ENCODE measurements around the gene SHLD2.
"Not testable (repeated sequence)": the region's sequence is repeated elsewhere in the genome, so short reads cannot be mapped to it uniquely, and the experiment has no call there.

SHLD2 gene

GRCh38 chr10:87191841-87192240 is 96.8 kb downstream of the SHLD2 start:
- not testable (repeated sequence) for H3K27me3 ChIP-seq (ENCODE audit: control insufficient read depth, insufficient read depth, low read length); H3K36me3 ChIP-seq (ENCODE audit: insufficient read depth, low read length); H3K4me1 ChIP-seq (ENCODE audit: control insufficient read depth, insufficient read depth, low read length); H3K9me3 ChIP-seq (replicated peaks; ENCODE audit: low read length); H3K4me2 ChIP-seq (ENCODE audit: low read length); H3K4me3 ChIP-seq (ENCODE audit: low read length); H3K9ac ChIP-seq (ENCODE audit: low read depth, low read length)

GRCh38 chr10:87200924-87201323 is 105.9 kb downstream of the SHLD2 start:
- H3K4me1 ChIP-seq (ENCODE audit: control insufficient read depth, insufficient read depth, low read length); H3K9me3 ChIP-seq (replicated peaks; ENCODE audit: low read length); H3K27me3 ChIP-seq (ENCODE audit: control insufficient read depth, insufficient read depth, low read length); H3K36me3 ChIP-seq (ENCODE audit: insufficient read depth, low read length): not testable (repeated sequence)
- Histone ChIP-seq H3K4me2 (ENCODE audit: low read length) (peak overlapping the region; percentile 81), H3K9ac (ENCODE audit: low read depth, low read length) (peak overlapping the region; percentile 72), H3K4me3 (ENCODE audit: low read length) (peak overlapping the region; percentile 58)

- H3K4me2 ChIP-seq (ENCODE audit: low read length); H3K9ac ChIP-seq (ENCODE audit: low read depth, low read length); H3K27me3 ChIP-seq (ENCODE audit: control insufficient read depth, insufficient read depth, low read length); H3K9me3 ChIP-seq (replicated peaks; ENCODE audit: low read length); H3K4me1 ChIP-seq (ENCODE audit: control insufficient read depth, insufficient read depth, low read length); H3K4me3 ChIP-seq (ENCODE audit: low read length); H3K36me3 ChIP-seq (ENCODE audit: insufficient read depth, low read length): not testable (repeated sequence)
Observed at GRCh38 chr10:87204801-87205200, 109.8 kb downstream of the SHLD2 start.

GRCh38 chr10:87206922-87207321 is 111.9 kb downstream of the SHLD2 start:
- not testable (repeated sequence) for H3K9ac ChIP-seq (ENCODE audit: low read depth, low read length); H3K4me2 ChIP-seq (ENCODE audit: low read length); H3K9me3 ChIP-seq (replicated peaks; ENCODE audit: low read length)

GRCh38 chr10:87210309-87210708 is 115.3 kb downstream of the SHLD2 start:
- H3K4me1 ChIP-seq (ENCODE audit: control insufficient read depth, insufficient read depth, low read length); H3K4me3 ChIP-seq (ENCODE audit: low read length); H3K9me3 ChIP-seq (replicated peaks; ENCODE audit: low read length); H3K4me2 ChIP-seq (ENCODE audit: low read length); H3K27me3 ChIP-seq (ENCODE audit: control insufficient read depth, insufficient read depth, low read length); H3K36me3 ChIP-seq (ENCODE audit: insufficient read depth, low read length); H3K9ac ChIP-seq (ENCODE audit: low read depth, low read length): not testable (repeated sequence)

More at GRCh38 chr10:87206922-87207321, 111.9 kb downstream of the SHLD2 start:
- not testable (repeated sequence) for H3K4me3 ChIP-seq (ENCODE audit: low read length); H3K36me3 ChIP-seq (ENCODE audit: insufficient read depth, low read length); H3K4me1 ChIP-seq (ENCODE audit: control insufficient read depth, insufficient read depth, low read length); H3K27me3 ChIP-seq (ENCODE audit: control insufficient read depth, insufficient read depth, low read length)

GRCh38 chr10:87211848-87212247 is 116.8 kb downstream of the SHLD2 start:
- H3K9ac ChIP-seq (ENCODE audit: low read depth, low read length); H3K9me3 ChIP-seq (replicated peaks; ENCODE audit: low read length); H3K36me3 ChIP-seq (ENCODE audit: insufficient read depth, low read length); H3K4me1 ChIP-seq (ENCODE audit: control insufficient read depth, insufficient read depth, low read length); H3K4me3 ChIP-seq (ENCODE audit: low read length); H3K27me3 ChIP-seq (ENCODE audit: control insufficient read depth, insufficient read depth, low read length); H3K4me2 ChIP-seq (ENCODE audit: low read length): not testable (repeated sequence)

- not testable (repeated sequence) for H3K4me1 ChIP-seq (ENCODE audit: control insufficient read depth, insufficient read depth, low read length); H3K4me2 ChIP-seq (ENCODE audit: low read length); H3K36me3 ChIP-seq (ENCODE audit: insufficient read depth, low read length); H3K27me3 ChIP-seq (ENCODE audit: control insufficient read depth, insufficient read depth, low read length); H3K9me3 ChIP-seq (replicated peaks; ENCODE audit: low read length); H3K9ac ChIP-seq (ENCODE audit: low read depth, low read length); H3K4me3 ChIP-seq (ENCODE audit: low read length)
Observed at GRCh38 chr10:87213150-87213765, 118.3 kb downstream of the SHLD2 start.

- H3K27me3 ChIP-seq (ENCODE audit: control insufficient read depth, insufficient read depth, low read length), result not testable (repeated sequence)
Observed at GRCh38 chr10:87213806-87214205, 118.8 kb downstream of the SHLD2 start.

GRCh38 chr10:87216120-87216519 is 121.1 kb downstream of the SHLD2 start:
- H3K4me2 ChIP-seq (ENCODE audit: low read length); H3K27me3 ChIP-seq (ENCODE audit: control insufficient read depth, insufficient read depth, low read length); H3K36me3 ChIP-seq (ENCODE audit: insufficient read depth, low read length); H3K4me1 ChIP-seq (ENCODE audit: control insufficient read depth, insufficient read depth, low read length); H3K4me3 ChIP-seq (ENCODE audit: low read length); H3K9ac ChIP-seq (ENCODE audit: low read depth, low read length); H3K9me3 ChIP-seq (replicated peaks; ENCODE audit: low read length): not testable (repeated sequence)

More at GRCh38 chr10:87213806-87214205, 118.8 kb downstream of the SHLD2 start:
- H3K4me2 ChIP-seq (ENCODE audit: low read length); H3K4me3 ChIP-seq (ENCODE audit: low read length); H3K36me3 ChIP-seq (ENCODE audit: insufficient read depth, low read length); H3K9me3 ChIP-seq (replicated peaks; ENCODE audit: low read length); H3K9ac ChIP-seq (ENCODE audit: low read depth, low read length); H3K4me1 ChIP-seq (ENCODE audit: control insufficient read depth, insufficient read depth, low read length): not testable (repeated sequence)

- H3K4me2 ChIP-seq (ENCODE audit: low read length); H3K27me3 ChIP-seq (ENCODE audit: control insufficient read depth, insufficient read depth, low read length); H3K36me3 ChIP-seq (ENCODE audit: insufficient read depth, low read length); H3K4me3 ChIP-seq (ENCODE audit: low read length); H3K9me3 ChIP-seq (replicated peaks; ENCODE audit: low read length); H3K9ac ChIP-seq (ENCODE audit: low read depth, low read length); H3K4me1 ChIP-seq (ENCODE audit: control insufficient read depth, insufficient read depth, low read length): not testable (repeated sequence)
Observed at GRCh38 chr10:87219370-87219769, 124.4 kb downstream of the SHLD2 start.

GRCh38 chr10:87222789-87223188 is 127.8 kb downstream of the SHLD2 start:
- H3K4me2 ChIP-seq (ENCODE audit: low read length); H3K9ac ChIP-seq (ENCODE audit: low read depth, low read length); H3K9me3 ChIP-seq (replicated peaks; ENCODE audit: low read length); H3K4me1 ChIP-seq (ENCODE audit: control insufficient read depth, insufficient read depth, low read length); H3K4me3 ChIP-seq (ENCODE audit: low read length); H3K36me3 ChIP-seq (ENCODE audit: insufficient read depth, low read length); H3K27me3 ChIP-seq (ENCODE audit: control insufficient read depth, insufficient read depth, low read length): not testable (repeated sequence)

GRCh38 chr10:87225148-87225547 is 130.1 kb downstream of the SHLD2 start, which contains the start of gene NUTM2A:
NUTM2A (plus strand) TSS chr10:87225448; CDS start chr10:87225831, 383 bp downstream.
- H3K9ac ChIP-seq (ENCODE audit: low read depth, low read length); H3K9me3 ChIP-seq (replicated peaks; ENCODE audit: low read length); H3K4me3 ChIP-seq (ENCODE audit: low read length); H3K4me2 ChIP-seq (ENCODE audit: low read length); H3K27me3 ChIP-seq (ENCODE audit: control insufficient read depth, insufficient read depth, low read length); H3K36me3 ChIP-seq (ENCODE audit: insufficient read depth, low read length); H3K4me1 ChIP-seq (ENCODE audit: control insufficient read depth, insufficient read depth, low read length): not testable (repeated sequence)

Data from skeletal muscle satellite cell (primary cell).